Osteoblast (primary cell): ENCODE data around the gene MICB. TPM values are rescaled to one million over a fixed set of nuclear protein-coding genes. Genes with fewer than 3 reads are reported as not detected.
A peak's percentile ranks its signal among the peaks of the same experiment; 100 is the strongest.

ENCODE experiments used
- DNase-seq: peaks from one replicate; pipeline ENCODE4 v3.0.0; 2011; ENCODE audit warnings: low spot score, mixed read lengths; ENCODE audit not compliant: insufficient read length; ENCODE audit errors: missing footprints
- H2AFZ ChIP-seq: 2 replicates; pipeline ENCODE4 v1.6.0; 2011; ENCODE audit warnings: mild to moderate bottlenecking, low read length
- H3K27ac ChIP-seq: 2 replicates; pipeline ENCODE4 v1.5.1; 2011; ENCODE audit warnings: mild to moderate bottlenecking, low read depth, low read length, moderate library complexity
- H3K27me3 ChIP-seq: 2 replicates; pipeline ENCODE4 v1.6.0; 2012; ENCODE audit warnings: mild to moderate bottlenecking, control low read depth, inconsistent platforms, low read length, moderate library complexity; ENCODE audit not compliant: insufficient read depth
- H3K36me3 ChIP-seq: 2 replicates; pipeline ENCODE4 v1.5.1; 2011; ENCODE audit warnings: mild to moderate bottlenecking, low read length, control low read depth, moderate library complexity; ENCODE audit not compliant: insufficient read depth
- H3K4me1 ChIP-seq: 2 replicates; pipeline ENCODE4 v1.5.1; 2011; ENCODE audit warnings: mild to moderate bottlenecking, low read length, control low read depth, moderate library complexity; ENCODE audit not compliant: insufficient read depth
- H3K4me2 ChIP-seq: 2 replicates; pipeline ENCODE4 v1.6.0; 2011; ENCODE audit warnings: mild to moderate bottlenecking, low read length; ENCODE audit not compliant: insufficient read depth
- H3K4me3 ChIP-seq: fragments of 200-600 bp; sonication (generic); 3 replicates; pipeline ENCODE4 v1.5.1; 2012; ENCODE audit warnings: mild to moderate bottlenecking, low read length, inconsistent platforms; ENCODE audit not compliant: insufficient read depth
- H3K79me2 ChIP-seq: 2 replicates; pipeline ENCODE4 v1.6.0; 2012; ENCODE audit warnings: mild to moderate bottlenecking, low read length, control low read depth, inconsistent platforms; ENCODE audit not compliant: insufficient read depth
- H3K9me3 ChIP-seq: 2 replicates; pipeline ENCODE4 v1.5.1; 2011; ENCODE audit warnings: low read depth, low read length, control low read depth
- H4K20me1 ChIP-seq: 2 replicates; pipeline ENCODE4 v1.6.0; 2012; ENCODE audit warnings: mild to moderate bottlenecking, low read length, control low read depth; ENCODE audit not compliant: insufficient read depth
- CTCF ChIP-seq: IDR thresholded peaks from 2 replicates; pipeline ENCODE4 v1.5.1; 2011; ENCODE audit warnings: mild to moderate bottlenecking, low read depth, low read length, moderate library complexity; ENCODE audit errors: extremely low read depth
- total RNA-seq: library from RNA; depleted of rRNA; stranded (reverse); fragments of >200 nt; gene quantifications from 2 replicates; pipeline ENCODE4 v1.2.3, GENCODE V29; 2012

MICB gene
- total RNA-seq, 1 donor = 14.1 TPM

DNA sequence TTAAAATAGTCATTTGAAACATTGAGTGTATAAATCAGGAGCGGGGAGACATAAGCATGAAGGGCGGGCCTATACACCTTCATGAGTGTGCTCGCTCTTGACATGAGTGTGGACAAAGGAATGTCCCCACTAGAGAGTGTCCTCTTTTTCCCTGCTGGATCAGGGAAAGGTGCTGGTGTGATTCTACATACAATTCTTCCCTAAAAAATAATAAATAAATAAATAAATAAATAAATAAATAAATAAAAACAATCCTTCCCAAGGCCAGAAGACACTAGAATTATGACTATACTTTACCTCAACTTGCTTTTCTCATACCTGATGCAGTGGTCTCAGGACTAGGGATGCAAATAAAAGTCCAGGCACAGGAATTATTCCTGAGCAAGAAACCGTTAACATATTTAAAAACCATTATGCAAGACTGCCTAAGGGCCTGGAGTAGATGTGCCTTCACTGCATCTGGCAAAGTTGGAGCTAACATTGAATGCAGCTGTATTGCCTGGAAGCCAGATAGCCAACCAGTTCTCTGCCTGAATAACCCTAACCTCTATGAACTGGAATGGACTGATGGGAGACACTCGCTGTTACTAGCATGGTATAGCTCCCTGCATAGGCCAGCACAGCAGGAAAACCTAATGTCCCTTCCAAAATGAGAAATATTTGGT is 37.5 kb upstream of the MICB start:
- H3K4me2 ChIP-seq = no peak overlapping the region
- no peak for DNase-seq
- no peaks in the 10 kb centered on the region for H3K9me3 ChIP-seq
- H3K4me3 ChIP-seq = no peak overlapping the region
- peaks cover 4% of the 10 kb centered on the region for H3K27me3 ChIP-seq
- TF ChIP-seq CTCF = no peak
- no peak overlapping the region for H2AFZ ChIP-seq
- no peak overlapping the region for H3K27ac ChIP-seq
- no peaks in the 10 kb centered on the region for H4K20me1 ChIP-seq
- peaks cover 13% of the 10 kb centered on the region for H3K4me1 ChIP-seq
- H3K79me2 ChIP-seq = no peaks in the 10 kb centered on the region
- no peaks in the 10 kb centered on the region for H3K36me3 ChIP-seq

- H4K20me1 ChIP-seq = no peaks in the 10 kb centered on the region
- peak overlapping the region; percentile 69 for H3K4me3 ChIP-seq
- H3K4me2 ChIP-seq = peak overlapping the region; percentile 82
- H3K27me3 ChIP-seq = peaks cover 2% of the 10 kb centered on the region
- DNase-seq = no peak
- no peak for TF ChIP-seq CTCF
- H3K4me1 ChIP-seq = peaks cover 13% of the 10 kb centered on the region
- H3K27ac ChIP-seq = no peak overlapping the region
- H3K79me2 ChIP-seq = no peaks in the 10 kb centered on the region
- H3K36me3 ChIP-seq = no peaks in the 10 kb centered on the region
- no peaks in the 10 kb centered on the region for H3K9me3 ChIP-seq
- peak overlapping the region; percentile 71 for H2AFZ ChIP-seq
Measured at GRCh38 chr6:31462026-31462963, 35.6 kb upstream of the MICB start.

GRCh38 chr6:31462964-31463870 is 34.7 kb upstream of the MICB start:
- peak; percentile 94 for DNase-seq
- no peaks in the 10 kb centered on the region for H4K20me1 ChIP-seq
- H3K4me3 ChIP-seq = peak overlapping the region; percentile 69
- no peaks in the 10 kb centered on the region for H3K27me3 ChIP-seq
- no peak for TF ChIP-seq CTCF
- peak overlapping the region; percentile 82 for H3K4me2 ChIP-seq
- no peaks in the 10 kb centered on the region for H3K79me2 ChIP-seq
- no peak overlapping the region for H3K27ac ChIP-seq
- H2AFZ ChIP-seq = peak overlapping the region; percentile 71
- peaks cover 13% of the 10 kb centered on the region for H3K4me1 ChIP-seq
- H3K36me3 ChIP-seq = no peaks in the 10 kb centered on the region
- no peaks in the 10 kb centered on the region for H3K9me3 ChIP-seq
